Upper lobe of right lung (tissue), 1 donor: ENCODE data around the gene KRTAP10-10. TPM values are rescaled to one million over a fixed set of nuclear protein-coding genes. Genes with fewer than 3 reads are reported as not detected.
"Not testable (repeated sequence)": the region's sequence is repeated elsewhere in the genome, so short reads cannot be mapped to it uniquely, and the experiment has no call there.

Experiments used
- ATAC-seq: fragments of 200-7000 bp; cut with Tn5 transposase; one replicate; pipeline ENCODE4 v1.9.1; 2020; ENCODE audit warnings: mild to moderate bottlenecking, moderate library complexity
- DNase-seq: peaks from one replicate; pipeline ENCODE4 v3.0.0-alpha.2; 2020
- H3K27ac ChIP-seq: fragments of 200-600 bp; one replicate; pipeline ENCODE4 v1.8.0; 2022
- H3K27me3 ChIP-seq: fragments of 200-600 bp; one replicate; pipeline ENCODE4 v1.8.0; 2022; ENCODE audit warnings: mild to moderate bottlenecking
- H3K36me3 ChIP-seq: fragments of 200-600 bp; one replicate; pipeline ENCODE4 v1.8.0; 2022
- H3K4me1 ChIP-seq: fragments of 200-600 bp; one replicate; pipeline ENCODE4 v1.8.0; 2022
- H3K4me3 ChIP-seq: fragments of 200-600 bp; one replicate; pipeline ENCODE4 v1.8.0; 2022; ENCODE audit warnings: mild to moderate bottlenecking
- H3K9me3 ChIP-seq: fragments of 200-600 bp; one replicate; pipeline ENCODE4 v1.8.0; 2022
- intact Hi-C: fragments of 100-400 bp; cut with DNase I; formaldehyde crosslinking; loops from one replicate; pipeline ENCODE4 v1.11.0; 2022
- total RNA-seq: library from RNA; stranded (reverse); fragmentation: NEBNext Ultra II Directional; extraction: Animal tissue kit (Norgen Biotek cat#: 25700); gene quantifications from one replicate; pipeline ENCODE4 v1.2.1, GENCODE V29; 2021
- TF ChIP-seq, protein P1 (sequence below): fragments of 200-600 bp; IDR thresholded peaks from one replicate; pipeline ENCODE4 v1.8.0; 2022; ENCODE audit warnings: antibody characterized with exemption
- donor health status: DM: no; HTN: yes; CAD: no; lungs with severe emphysema.

Gene KRTAP10-10
- total RNA-seq, 1 donor from 2014 or later: not detected

DNA sequence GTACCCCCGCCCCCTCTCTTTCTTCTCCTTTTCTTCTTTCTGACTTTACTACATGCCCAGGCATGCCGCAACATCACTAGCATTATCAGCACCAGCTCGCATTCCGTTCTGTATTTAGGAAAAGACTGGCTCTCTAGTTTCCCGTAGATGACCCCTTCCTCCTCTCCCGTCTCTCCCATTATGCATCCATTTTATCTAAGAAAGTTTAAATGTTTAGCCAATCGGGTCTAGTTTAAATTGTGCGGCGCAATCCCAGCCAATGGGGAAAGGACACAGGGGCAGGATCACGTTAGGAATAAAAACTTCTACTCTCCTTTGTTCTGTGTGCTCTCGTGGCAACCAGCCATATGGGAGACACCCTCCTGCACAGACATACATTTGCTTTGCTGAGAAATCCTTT, 39.1 kb upstream of the KRTAP10-10 start:
- peaks cover 3% of the 10 kb centered on the region for H3K4me1 ChIP-seq
- no peaks in the 10 kb centered on the region for H3K9me3 ChIP-seq
- intact Hi-C loops: no loop called here
- TF ChIP-seq, protein P1, sequence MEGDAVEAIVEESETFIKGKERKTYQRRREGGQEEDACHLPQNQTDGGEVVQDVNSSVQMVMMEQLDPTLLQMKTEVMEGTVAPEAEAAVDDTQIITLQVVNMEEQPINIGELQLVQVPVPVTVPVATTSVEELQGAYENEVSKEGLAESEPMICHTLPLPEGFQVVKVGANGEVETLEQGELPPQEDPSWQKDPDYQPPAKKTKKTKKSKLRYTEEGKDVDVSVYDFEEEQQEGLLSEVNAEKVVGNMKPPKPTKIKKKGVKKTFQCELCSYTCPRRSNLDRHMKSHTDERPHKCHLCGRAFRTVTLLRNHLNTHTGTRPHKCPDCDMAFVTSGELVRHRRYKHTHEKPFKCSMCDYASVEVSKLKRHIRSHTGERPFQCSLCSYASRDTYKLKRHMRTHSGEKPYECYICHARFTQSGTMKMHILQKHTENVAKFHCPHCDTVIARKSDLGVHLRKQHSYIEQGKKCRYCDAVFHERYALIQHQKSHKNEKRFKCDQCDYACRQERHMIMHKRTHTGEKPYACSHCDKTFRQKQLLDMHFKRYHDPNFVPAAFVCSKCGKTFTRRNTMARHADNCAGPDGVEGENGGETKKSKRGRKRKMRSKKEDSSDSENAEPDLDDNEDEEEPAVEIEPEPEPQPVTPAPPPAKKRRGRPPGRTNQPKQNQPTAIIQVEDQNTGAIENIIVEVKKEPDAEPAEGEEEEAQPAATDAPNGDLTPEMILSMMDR: no peak
- H3K36me3 ChIP-seq: no peaks in the 10 kb centered on the region
- ATAC-seq (no peak), DNase-seq (no peak)
- H3K27me3 ChIP-seq: peaks cover 9% of the 10 kb centered on the region
- H3K4me3 ChIP-seq: no peak overlapping the region
- H3K27ac ChIP-seq: no peak overlapping the region

DNA sequence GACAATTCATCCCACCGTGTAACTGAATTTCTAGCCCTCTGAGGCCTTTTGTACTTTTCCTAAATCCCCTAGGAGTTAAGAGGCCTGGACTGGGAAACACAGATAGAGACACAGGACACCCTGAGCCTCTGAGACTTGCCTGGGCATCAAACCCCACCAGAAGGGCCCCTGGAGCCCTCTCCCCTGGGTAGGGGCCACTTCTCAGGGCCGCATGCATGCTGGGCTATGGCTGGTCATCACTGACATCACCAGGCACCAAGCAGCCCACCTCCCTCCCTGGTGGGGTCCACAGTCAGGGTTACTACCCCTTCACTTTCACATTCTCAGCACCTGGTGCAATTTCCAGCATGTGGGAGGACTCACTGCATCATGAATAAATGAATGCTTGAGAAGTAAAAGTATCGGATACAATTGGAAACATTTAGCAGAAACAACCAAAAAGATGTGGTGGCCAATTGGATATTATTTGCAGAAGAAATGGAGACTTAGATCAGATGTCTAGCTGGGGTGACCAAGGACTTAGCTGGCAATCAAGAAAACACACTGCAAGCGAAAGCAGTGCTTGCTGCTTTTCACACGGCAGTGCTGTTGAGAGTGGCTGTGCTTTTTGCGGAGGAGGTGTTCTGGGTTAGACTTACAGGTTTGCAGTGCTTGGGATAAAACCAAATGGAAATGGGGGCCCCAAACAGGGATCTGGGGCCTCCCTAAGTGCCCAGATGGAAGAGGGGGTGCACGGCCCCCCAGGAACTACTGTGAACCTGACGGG, 37.7 kb upstream of the KRTAP10-10 start:
- no peak overlapping the region for H3K4me3 ChIP-seq
- TF ChIP-seq, protein P1: no peak
- H3K4me1 ChIP-seq: no peaks in the 10 kb centered on the region
- peaks cover 9% of the 10 kb centered on the region for H3K27me3 ChIP-seq
- H3K9me3 ChIP-seq: no peaks in the 10 kb centered on the region
- intact Hi-C loops: no loop called here
- no peaks in the 10 kb centered on the region for H3K36me3 ChIP-seq
- ATAC-seq (no peak), DNase-seq (no peak)
- no peak overlapping the region for H3K27ac ChIP-seq

DNA sequence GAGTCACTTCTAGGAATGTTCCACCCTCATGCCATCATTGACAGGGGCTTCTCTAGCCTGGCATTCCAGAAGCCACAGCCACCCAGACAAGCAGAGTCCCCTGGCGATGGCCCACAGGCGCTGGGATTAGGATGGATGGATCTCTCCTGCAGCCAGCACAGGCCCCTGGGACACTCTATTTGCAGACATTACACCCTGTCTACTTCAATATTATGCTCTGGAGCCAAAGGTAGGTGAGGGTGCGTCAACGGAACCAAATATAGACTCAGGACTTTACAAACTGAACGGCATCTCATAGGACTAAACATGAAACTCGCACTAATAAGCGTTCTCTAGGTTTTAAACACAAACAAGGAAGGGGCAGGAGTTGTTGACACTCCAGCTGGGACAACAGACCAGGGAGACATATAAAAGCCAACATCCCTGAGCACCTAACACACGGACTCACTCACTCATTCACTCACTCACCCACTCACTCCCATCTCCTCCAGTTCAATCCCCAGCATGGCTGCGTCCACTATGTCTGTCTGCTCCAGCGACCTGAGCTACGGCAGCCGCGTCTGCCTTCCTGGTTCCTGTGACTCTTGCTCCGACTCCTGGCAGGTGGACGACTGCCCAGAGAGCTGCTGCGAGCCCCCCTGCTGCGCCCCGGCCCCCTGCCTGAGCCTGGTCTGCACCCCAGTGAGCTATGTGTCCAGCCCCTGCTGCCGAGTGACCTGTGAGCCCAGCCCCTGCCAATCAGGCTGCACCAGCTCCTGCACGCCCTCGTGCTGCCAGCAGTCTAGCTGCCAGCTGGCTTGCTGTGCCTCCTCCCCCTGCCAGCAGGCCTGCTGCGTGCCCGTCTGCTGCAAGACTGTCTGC, 36.8 kb upstream of the KRTAP10-10 start, which contains the start of gene KRTAP10-7:
TSS of gene KRTAP10-7 (plus strand) at position 480 of the 861 bp plus-strand sequence. CDS start at position 505, 25 bp downstream.
- H3K27me3 ChIP-seq, DNase-seq: not testable (repeated sequence)

DNA sequence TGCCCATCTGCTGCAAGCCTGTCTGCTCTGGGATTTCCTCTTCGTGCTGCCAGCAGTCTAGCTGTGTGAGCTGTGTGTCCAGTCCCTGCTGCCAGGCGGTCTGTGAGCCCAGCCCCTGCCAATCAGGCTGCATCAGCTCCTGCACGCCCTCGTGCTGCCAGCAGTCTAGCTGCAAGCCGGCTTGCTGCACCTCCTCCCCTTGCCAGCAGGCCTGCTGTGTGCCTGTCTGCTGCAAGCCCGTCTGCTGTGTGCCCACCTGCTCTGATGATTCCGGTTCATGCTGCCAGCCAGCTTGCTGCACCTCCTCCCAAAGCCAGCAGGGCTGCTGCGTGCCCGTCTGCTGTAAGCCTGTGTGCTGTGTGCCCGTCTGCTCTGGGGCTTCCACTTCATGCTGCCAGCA, 36.1 kb upstream of the KRTAP10-10 start:
- H3K4me3 ChIP-seq, H3K36me3 ChIP-seq, H3K27me3 ChIP-seq, intact Hi-C loops, H3K27ac ChIP-seq, H3K4me1 ChIP-seq, H3K9me3 ChIP-seq, ATAC-seq: not testable (repeated sequence)
- DNase-seq: peak; percentile 50

More for the DNA sequence above, 36.8 kb upstream of the KRTAP10-10 start, which contains the start of gene KRTAP10-7:
- H3K36me3 ChIP-seq, H3K9me3 ChIP-seq, H3K4me1 ChIP-seq, intact Hi-C loops, H3K27ac ChIP-seq, ATAC-seq, H3K4me3 ChIP-seq: not testable (repeated sequence)

DNA sequence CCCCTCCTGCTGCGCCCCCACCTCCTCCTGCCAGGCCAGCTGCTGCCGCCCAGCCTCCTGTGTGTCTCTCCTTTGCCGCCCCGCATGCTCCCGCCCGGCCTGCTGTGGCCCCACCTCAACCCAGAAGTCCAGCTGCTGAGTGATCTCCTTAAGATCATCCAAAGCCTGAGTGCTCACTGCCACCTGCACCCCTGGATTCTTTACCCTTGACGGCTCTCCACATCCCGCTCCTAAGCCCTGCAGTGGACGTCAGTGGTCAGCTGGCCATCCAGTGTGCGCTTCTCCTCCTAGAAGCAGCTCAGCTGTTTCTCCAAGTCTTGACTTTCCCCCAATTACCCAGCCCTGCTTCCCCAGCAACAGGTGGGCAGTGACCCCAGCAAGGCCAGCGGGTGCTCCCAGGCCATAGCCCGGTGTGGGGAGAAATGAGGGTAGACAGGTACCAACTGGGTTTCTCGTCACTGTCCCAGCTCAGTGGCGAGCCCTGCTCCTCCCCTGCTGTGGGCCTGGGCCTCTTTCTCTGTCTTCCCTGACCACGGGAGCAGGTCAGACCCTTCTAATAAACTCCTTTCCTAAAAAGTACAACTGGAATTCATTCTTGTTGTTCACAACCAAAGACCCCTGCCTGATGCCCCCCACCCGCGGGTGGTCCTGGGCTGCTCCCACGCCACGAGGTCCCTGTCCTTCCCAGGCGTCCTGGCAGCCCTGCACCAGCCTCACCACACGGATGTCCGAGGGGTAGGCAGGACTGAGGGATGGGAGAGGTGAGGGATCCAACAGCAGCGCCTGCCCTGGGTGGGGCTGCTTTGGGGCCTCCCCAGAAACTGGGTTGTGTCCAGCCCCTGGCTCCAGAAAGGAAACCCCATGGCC, 35.3 kb upstream of the KRTAP10-10 start:
- H3K27me3 ChIP-seq: peaks cover 9% of the 10 kb centered on the region
- ATAC-seq: peak; percentile 23
- TF ChIP-seq, protein P1: no peak
- no peak overlapping the region for H3K27ac ChIP-seq
- no peak overlapping the region for H3K4me3 ChIP-seq
- H3K4me1 ChIP-seq: no peaks in the 10 kb centered on the region
- no peaks in the 10 kb centered on the region for H3K36me3 ChIP-seq
- intact Hi-C loops: no loop called here
- H3K9me3 ChIP-seq: no peaks in the 10 kb centered on the region
- DNase-seq: peak; percentile 53

DNA sequence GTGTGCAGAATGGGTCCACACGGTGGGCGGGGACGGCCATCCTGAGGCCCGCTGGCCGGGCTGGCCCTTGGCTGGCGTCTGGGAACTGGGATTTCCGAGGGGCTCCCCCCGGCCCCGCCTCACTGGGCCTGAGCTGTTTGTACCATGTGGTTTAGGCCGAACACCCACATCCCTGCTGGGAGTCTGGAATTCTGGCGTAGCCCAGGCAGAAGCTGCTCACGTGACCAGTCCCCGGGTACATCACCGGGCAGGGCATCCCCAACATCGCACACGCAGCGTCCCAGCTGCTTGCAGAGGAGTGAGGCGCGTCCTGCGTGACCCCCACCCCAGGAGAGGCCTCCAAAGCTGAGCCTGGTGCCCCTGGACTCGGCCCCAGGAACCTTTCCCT, 34.7 kb upstream of the KRTAP10-10 start:
- Histone ChIP-seq H3K4me1 (no peaks in the 10 kb centered on the region), H3K4me3 (no peak overlapping the region), H3K27ac (no peak overlapping the region), H3K9me3 (no peaks in the 10 kb centered on the region), H3K27me3 (peaks cover 9% of the 10 kb centered on the region), H3K36me3 (no peaks in the 10 kb centered on the region)
- intact Hi-C loops: no loop called here
- ATAC-seq (peak; percentile 46), DNase-seq (no peak)
- TF ChIP-seq, protein P1: no peak
